GM21360 (cell line): ENCODE data around the gene COL2A1.

Experiments used
- ATAC-seq: cut with Tn5 transposase; IDR thresholded peaks from one replicate; pipeline ENCODE4 v1.9.1; 2021; ENCODE audit warnings: mild to moderate bottlenecking, moderate library complexity; ENCODE audit not compliant: unreplicated experiment

Gene COL2A1

GRCh38 chr12:48004053-48004941 is at the start of gene COL2A1:
Gene COL2A1 (minus strand): TSS chr12:48004476. CDS start chr12:48004321, 155 bp downstream.
- no peak for ATAC-seq

DNA sequence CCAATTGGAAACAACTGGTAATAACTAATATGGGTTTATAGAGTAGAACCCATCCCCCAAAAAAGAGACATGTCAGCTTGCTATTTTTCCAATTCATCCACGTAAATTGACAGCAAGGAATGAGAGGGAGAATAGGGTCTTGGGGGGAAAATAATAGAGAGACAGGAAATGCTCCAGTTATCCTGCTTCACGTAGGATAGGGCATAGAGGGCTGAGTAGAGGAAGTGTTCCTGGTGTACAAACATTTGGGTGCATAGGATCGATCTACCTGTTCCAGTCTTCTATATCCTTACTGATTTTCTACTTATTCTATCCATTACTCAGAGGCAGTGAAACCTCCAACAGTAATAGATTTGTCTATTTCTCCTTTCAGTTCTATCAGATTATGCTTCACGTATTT is 49.6 kb upstream of the COL2A1 start:
- no peak for ATAC-seq

- ATAC-seq, result no peak
These were observed 48.8 kb upstream of the COL2A1 start for GRCh38 chr12:48053122-48053521.

GRCh38 chr12:48051681-48052080 is 47.4 kb upstream of the COL2A1 start:
- no peak for ATAC-seq

DNA sequence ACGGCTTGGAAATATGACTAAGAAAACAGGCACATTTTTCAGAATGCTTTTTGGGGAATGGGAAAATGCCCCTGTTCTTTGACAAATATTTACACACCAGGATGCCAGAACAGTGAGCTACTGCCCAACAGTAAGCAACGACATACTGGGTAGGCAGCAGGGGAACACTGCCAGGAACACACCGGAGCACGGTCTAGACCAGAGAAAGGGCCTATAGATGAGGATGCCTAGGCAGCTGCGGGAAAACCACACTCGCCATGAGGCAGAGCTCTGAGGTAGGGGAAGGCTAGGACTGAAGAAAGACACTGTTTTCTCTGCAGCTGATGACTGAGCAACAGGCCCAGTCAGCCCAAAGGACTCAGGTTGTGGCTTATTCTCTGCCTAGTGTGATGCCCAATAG is 45.9 kb upstream of the COL2A1 start:
- no peak for ATAC-seq

DNA sequence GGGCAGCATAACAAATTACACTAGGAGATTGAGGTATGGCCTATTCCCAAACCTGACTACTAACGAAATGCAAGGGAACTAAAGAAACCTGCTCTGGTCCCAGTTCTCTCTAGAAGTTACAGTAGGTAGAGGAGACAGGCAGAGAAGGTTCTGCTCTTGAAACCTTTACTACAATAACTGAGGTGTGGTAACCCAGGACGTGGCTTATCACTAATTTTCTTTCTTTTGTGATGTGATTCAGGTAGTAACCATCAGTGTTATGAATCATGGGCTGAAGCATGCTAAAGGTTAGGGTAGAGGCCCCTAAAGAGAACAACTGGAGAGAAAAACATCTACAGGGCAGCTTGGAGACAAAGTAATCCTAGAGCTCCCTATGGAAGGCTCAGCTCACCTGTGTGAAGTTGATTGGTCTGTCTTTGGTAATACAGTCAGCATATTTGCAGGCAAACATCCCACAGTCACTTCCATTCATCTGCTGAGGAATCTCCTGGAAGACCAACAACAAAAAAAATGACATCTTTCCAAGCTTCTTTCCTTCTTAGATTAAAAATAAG is 41.8 kb upstream of the COL2A1 start:
- no peak for ATAC-seq

DNA sequence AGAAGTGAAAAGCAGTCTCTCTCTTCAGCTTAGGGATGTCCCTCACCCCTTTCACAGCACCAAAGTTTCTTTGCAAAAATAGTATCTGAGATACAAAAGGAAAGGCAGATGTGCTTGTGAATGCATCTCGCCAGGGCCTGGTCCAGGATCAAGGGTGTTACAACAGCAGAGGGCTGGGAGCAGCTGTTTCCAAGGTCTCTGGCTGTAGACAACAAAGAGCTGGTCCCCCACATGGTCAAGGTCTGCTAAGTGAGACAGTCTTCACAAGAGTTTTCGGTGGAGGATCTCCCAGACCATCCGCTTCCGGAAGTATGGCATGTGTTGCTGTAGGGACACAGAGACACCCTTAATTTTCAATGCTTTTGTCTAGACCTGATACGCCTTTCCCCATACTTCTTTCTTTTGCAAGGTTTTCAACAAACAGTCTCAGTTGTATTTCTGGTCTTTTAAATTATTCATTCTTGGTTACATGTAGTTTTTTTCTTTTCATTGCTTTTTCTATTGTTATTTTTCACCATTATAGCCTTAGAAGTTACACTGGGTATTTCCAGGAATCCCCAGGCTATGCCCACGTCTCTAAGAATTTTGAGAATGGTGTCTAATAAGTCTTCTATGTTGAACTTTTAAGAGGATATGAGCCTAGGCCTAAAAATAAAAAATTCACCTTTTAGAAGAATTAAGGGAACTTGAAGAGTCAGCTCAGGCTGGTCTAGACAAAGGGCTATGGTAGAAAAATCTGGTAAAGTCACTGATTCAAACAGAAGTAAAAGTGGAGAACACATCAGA is 41.0 kb upstream of the COL2A1 start:
- ATAC-seq, result no peak

DNA sequence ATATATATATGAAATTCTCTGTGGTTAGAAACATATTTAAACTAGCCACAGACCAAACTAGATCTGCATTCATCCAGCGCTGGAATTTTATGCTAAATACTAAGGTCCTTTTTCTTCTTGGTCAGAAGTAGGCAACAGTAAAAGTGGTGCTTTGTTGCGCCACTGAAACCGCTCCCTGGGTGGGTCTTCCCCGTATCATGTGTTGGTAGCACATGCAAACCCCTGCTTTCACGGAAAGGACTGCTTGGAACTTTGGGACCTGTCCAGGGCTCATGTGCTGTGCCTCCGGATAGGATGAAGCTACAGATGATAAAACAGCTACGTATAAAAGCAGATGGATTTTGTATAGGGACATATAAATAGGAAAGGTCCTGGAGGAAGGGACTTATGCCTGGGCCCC is 40.1 kb upstream of the COL2A1 start:
- ATAC-seq, result no peak

DNA sequence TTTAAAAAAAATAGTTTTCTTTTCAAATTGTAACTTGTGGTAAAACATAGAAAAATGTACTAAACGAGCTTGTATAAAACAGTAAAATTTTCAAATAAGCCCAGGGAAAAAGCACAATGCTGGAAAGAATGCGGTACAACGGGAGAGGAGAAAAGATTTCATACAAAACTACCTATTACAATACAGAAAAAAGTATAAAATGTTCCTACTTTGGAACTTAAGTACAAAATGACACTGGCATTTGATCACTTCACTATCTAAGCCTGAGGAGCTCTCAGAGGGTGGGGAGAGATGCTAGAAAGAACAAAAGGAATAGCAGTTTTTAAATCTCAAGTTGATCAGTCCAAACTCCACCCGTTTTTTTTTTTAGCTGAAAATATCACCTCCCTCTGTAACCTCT is 39.5 kb upstream of the COL2A1 start:
- no peak for ATAC-seq

- no peak for ATAC-seq
These were observed 37.5 kb upstream of the COL2A1 start for GRCh38 chr12:48041591-48042423.

- no peak for ATAC-seq
These were observed 36.1 kb upstream of the COL2A1 start for GRCh38 chr12:48040354-48040753.

DNA sequence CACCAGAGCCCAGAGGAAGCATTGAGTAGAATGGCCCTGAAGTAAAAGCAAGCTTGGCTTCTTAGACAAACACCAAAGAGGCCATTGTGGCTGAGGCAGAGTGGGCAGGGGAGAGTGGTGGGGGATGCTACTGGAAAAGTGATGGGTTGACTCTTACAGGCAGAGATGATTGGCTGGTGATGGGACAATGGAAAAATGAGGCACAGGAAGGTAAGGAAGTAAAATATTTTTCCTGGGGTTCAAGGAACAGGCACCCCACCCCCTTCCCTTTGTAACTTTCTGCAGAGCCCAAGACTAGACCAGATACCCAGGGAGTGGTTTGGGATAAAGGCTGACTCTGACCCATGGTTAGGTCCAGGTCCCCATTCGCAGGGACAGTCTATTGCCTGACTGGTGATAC is 34.9 kb upstream of the COL2A1 start:
- no peak for ATAC-seq

GRCh38 chr12:48038085-48038484 is 33.8 kb upstream of the COL2A1 start:
- no peak for ATAC-seq

- no peak for ATAC-seq
These were observed 33.1 kb upstream of the COL2A1 start for GRCh38 chr12:48037267-48037915.

DNA sequence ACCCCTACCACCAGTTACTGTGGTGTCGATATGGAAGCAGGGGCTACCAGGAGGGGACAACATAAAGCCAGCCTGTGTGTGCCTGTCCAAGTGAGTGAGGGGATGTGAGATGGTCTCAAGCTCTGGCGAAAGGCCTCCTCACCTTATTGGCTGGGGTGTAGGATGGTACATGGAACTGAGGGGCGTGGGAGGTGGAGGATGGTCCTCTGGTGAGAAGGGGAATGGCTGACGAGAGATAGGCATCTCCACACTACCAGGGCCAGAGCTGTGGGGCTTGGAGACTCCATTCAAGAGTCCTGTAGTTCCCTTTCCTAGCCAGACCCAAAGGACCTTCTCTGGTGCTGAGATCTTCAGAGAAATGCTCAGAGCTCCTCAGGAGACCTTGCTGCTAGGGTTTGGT is 32.5 kb upstream of the COL2A1 start:
- ATAC-seq, result no peak

DNA sequence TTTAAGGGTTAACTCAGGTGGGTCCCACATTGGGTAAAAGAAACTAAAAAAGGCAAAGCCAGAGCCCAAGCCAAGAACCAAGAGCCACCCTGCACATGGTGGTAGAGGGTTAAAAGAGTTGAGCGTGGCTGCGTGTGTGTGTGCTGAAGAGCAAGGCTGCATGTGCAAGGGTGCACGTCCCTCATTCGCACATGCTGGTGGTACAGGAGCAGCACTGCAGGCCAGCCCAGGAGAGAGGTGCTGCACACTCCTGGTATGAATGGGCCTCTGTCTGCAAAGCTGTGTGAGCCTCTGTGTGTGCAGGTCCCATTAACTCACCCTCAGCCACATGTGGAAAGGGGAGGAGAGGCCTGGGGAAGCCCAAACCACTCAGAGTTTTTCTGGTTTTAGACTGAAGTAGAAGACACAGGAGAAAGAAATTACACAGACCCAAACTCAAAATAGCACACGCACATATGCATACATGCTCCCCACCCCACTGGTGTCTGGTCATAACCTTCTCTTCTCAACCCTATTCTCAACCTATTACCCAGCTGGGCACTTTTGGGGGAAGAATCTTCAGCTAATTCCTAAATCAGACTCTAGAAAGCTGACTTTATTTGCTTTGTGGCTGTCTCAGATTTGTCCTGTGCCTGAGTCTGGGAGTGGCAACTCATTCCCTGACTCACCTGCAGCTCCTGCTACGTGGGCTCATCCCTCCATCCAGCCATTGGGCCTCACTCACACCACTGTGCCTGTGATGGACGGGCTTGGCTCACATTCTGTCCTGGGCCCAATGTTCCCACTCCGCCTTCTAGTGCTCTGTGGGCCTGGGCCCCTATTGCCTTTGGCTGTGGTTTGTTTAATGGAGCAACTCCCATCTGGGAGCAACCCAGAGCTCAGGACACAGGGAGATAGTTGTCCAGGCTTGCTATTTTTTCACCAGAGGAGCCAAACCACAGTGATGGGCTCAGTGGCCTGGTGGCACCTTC is 30.8 kb upstream of the COL2A1 start:
- ATAC-seq, result no peak

DNA sequence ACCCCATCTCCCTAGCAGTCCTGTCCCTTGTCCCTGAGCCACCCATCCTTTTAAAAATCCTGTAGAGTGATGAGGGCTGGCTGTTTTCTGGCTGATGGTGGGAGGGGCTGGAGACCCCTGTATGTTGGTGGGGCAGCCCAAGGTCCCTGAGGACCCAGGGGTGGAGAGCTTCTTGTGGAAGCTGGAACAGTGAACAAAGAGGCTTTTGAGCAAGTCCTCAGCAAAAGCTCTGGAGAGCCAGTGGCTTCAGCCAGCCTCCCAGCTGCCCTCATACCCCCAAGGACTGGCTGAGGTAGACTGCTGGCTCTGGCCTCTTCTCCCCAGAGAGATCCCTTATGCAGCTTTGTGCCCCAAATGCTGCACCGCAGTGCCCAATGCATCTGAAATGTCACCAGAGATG is 29.2 kb upstream of the COL2A1 start:
- no peak for ATAC-seq

GRCh38 chr12:48032597-48032996 is 28.3 kb upstream of the COL2A1 start:
- no peak for ATAC-seq
